ENCODE data around the gene PTK6.

PTK6 gene

GRCh38 chr20:63518946-63519667 lies 18.1 kb downstream of the PTK6 start:
- peak overlapping the region; percentile 90 for H3K9ac ChIP-seq (ENCODE audit: low read depth, low read length, poor library complexity)
- H3K14ac ChIP-seq (ENCODE audit: low read length): peak overlapping the region; percentile 90
- peaks cover 19 to 50% of the 10 kb centered on the region in 2 donors for H3K36me3 ChIP-seq (replicated peaks in 1 of 2; ENCODE audit: control insufficient read depth in 2 of 2, insufficient read depth in 2 of 2, low read length in 2 of 2)
- H3K4me1 ChIP-seq (ENCODE audit: control insufficient read depth in 2 of 2, insufficient read depth in 1 of 2, low read depth in 1 of 2, low read length in 2 of 2): peaks cover 13 to 14% of the 10 kb centered on the region in 2 donors
- DNase-seq (ENCODE audit: low spot score): no peak
- H3K79me1 ChIP-seq (ENCODE audit: low read depth, low read length): peaks cover 22% of the 10 kb centered on the region
- H3K4me2 ChIP-seq (ENCODE audit: insufficient read depth, low read length, poor library complexity, severe bottlenecking): peak overlapping the region; percentile 96
- peak overlapping the region; percentile 91 for H2AFZ ChIP-seq (ENCODE audit: low read length)
- peaks cover 0 to 3% (median 0%) of the 10 kb centered on the region in 3 experiments for H3K27me3 ChIP-seq (ENCODE audit: control insufficient read depth in 3 of 3, insufficient read depth in 3 of 3, low read depth in 1 of 3, low read length in 3 of 3)
- peak overlapping the region; percentile 98 for H3K23ac ChIP-seq (ENCODE audit: low read depth, low read length, poor library complexity)
- peak overlapping the region; percentile 90 for H2BK12ac ChIP-seq (ENCODE audit: low read length)
- no peak overlapping the region for H4K91ac ChIP-seq (ENCODE audit: low read depth, low read length, poor library complexity)
- no CpG with 5 or more reads among the region's 32 CpGs for WGBS, 2 donors (ENCODE audit: extremely low coverage in 2 of 2, insufficient read length in 2 of 2, insufficient replicate concordance in 1 of 2)
- H4K8ac ChIP-seq (ENCODE audit: low read depth, low read length): no peak overlapping the region
- H3K4ac ChIP-seq (ENCODE audit: low read length): peak overlapping the region; percentile 93
- peaks cover 12 to 20% of the 10 kb centered on the region in 2 donors for H3K9me3 ChIP-seq (replicated peaks in 1 of 2; ENCODE audit: control insufficient read depth in 2 of 2, insufficient read depth in 1 of 2, low read depth in 1 of 2, low read length in 2 of 2)
- no peak overlapping the region for H3K27ac ChIP-seq (replicated peaks; ENCODE audit: low read length)
- peak overlapping the region; percentile 86 to 99 for H3K4me3 ChIP-seq (ENCODE audit: low read length in 2 of 2)
- peak overlapping the region; percentile 81 for H2BK120ac ChIP-seq (ENCODE audit: low read depth, low read length)
- peak overlapping the region; percentile 97 for H2BK15ac ChIP-seq (ENCODE audit: low read length)
- peak overlapping the region; percentile 99 for H2AK5ac ChIP-seq (ENCODE audit: low read depth, low read length)
- peak overlapping the region; percentile 84 for H2BK5ac ChIP-seq (ENCODE audit: low read length)
- peak overlapping the region; percentile 97 for H3K18ac ChIP-seq (ENCODE audit: low read length)

- no peak overlapping the region for H3K27ac ChIP-seq (replicated peaks; ENCODE audit: low read length)
Observed at GRCh38 chr20:63518351-63518861, 18.8 kb downstream of the PTK6 start.

GRCh38 chr20:63517376-63518309 lies 19.5 kb downstream of the PTK6 start:
- Histone ChIP-seq H2AFZ (ENCODE audit: low read length) (no peak overlapping the region), H3K14ac (ENCODE audit: low read length) (peak overlapping the region; percentile 47), H3K23ac (ENCODE audit: low read depth, low read length, poor library complexity) (peak overlapping the region; percentile 96), H3K18ac (ENCODE audit: low read length) (peak overlapping the region; percentile 57), H3K9me3 (replicated peaks in 1 of 2; ENCODE audit: control insufficient read depth in 2 of 2, insufficient read depth in 1 of 2, low read depth in 1 of 2, low read length in 2 of 2) (peaks cover 2 to 7% of the 10 kb centered on the region in 2 donors), H2BK5ac (ENCODE audit: low read length) (no peak overlapping the region), H2BK15ac (ENCODE audit: low read length) (peak overlapping the region; percentile 81), H2BK12ac (ENCODE audit: low read length) (no peak overlapping the region), H3K27me3 (ENCODE audit: control insufficient read depth in 3 of 3, insufficient read depth in 3 of 3, low read depth in 1 of 3, low read length in 3 of 3) (peaks cover 0 to 4% (median 0%) of the 10 kb centered on the region in 3 experiments), H4K8ac (ENCODE audit: low read depth, low read length) (no peak overlapping the region), H3K4me1 (ENCODE audit: control insufficient read depth in 2 of 2, insufficient read depth in 1 of 2, low read depth in 1 of 2, low read length in 2 of 2) (peaks cover 12 to 13% of the 10 kb centered on the region in 2 donors), H3K4me2 (ENCODE audit: insufficient read depth, low read length, poor library complexity, severe bottlenecking) (no peak overlapping the region), H3K4ac (ENCODE audit: low read length) (peak overlapping the region; percentile 84), H3K4me3 (ENCODE audit: low read length in 2 of 2) (no peak overlapping the region), H2BK120ac (ENCODE audit: low read depth, low read length) (no peak overlapping the region), H3K79me1 (ENCODE audit: low read depth, low read length) (peaks cover 21% of the 10 kb centered on the region), H3K27ac (replicated peaks; ENCODE audit: low read length) (no peak overlapping the region), H2AK5ac (ENCODE audit: low read depth, low read length) (peak overlapping the region; percentile 99), H4K91ac (ENCODE audit: low read depth, low read length, poor library complexity) (no peak overlapping the region), H3K36me3 (replicated peaks in 1 of 2; ENCODE audit: control insufficient read depth in 2 of 2, insufficient read depth in 2 of 2, low read length in 2 of 2) (peaks cover 7 to 36% of the 10 kb centered on the region in 2 donors), H3K9ac (ENCODE audit: low read depth, low read length, poor library complexity) (no peak overlapping the region)
- WGBS, 2 donors (ENCODE audit: extremely low coverage in 2 of 2, insufficient read length in 2 of 2, insufficient replicate concordance in 1 of 2): no CpG with 5 or more reads among the region's 32 CpGs
- no peak for DNase-seq (ENCODE audit: low spot score)

More at GRCh38 chr20:63518351-63518861, 18.8 kb downstream of the PTK6 start:
- Histone ChIP-seq H3K4me3 (ENCODE audit: low read length in 2 of 2) (no peak overlapping the region), H3K36me3 (replicated peaks in 1 of 2; ENCODE audit: control insufficient read depth in 2 of 2, insufficient read depth in 2 of 2, low read length in 2 of 2) (peaks cover 14 to 44% of the 10 kb centered on the region in 2 donors), H2BK120ac (ENCODE audit: low read depth, low read length) (no peak overlapping the region), H3K9me3 (replicated peaks in 1 of 2; ENCODE audit: control insufficient read depth in 2 of 2, insufficient read depth in 1 of 2, low read depth in 1 of 2, low read length in 2 of 2) (peaks cover 8 to 15% of the 10 kb centered on the region in 2 donors), H4K91ac (ENCODE audit: low read depth, low read length, poor library complexity) (no peak overlapping the region), H3K27me3 (ENCODE audit: control insufficient read depth in 3 of 3, insufficient read depth in 3 of 3, low read depth in 1 of 3, low read length in 3 of 3) (peaks cover 0 to 3% (median 0%) of the 10 kb centered on the region in 3 experiments), H3K4ac (ENCODE audit: low read length) (no peak overlapping the region), H2AFZ (ENCODE audit: low read length) (no peak overlapping the region), H3K14ac (ENCODE audit: low read length) (peak overlapping the region; percentile 47), H3K23ac (ENCODE audit: low read depth, low read length, poor library complexity) (peak overlapping the region; percentile 96), H2BK5ac (ENCODE audit: low read length) (peak overlapping the region; percentile 84), H2AK5ac (ENCODE audit: low read depth, low read length) (peak overlapping the region; percentile 99), H2BK15ac (ENCODE audit: low read length) (no peak overlapping the region), H4K8ac (ENCODE audit: low read depth, low read length) (peak overlapping the region; percentile 72), H3K9ac (ENCODE audit: low read depth, low read length, poor library complexity) (peak overlapping the region; percentile 12), H3K79me1 (ENCODE audit: low read depth, low read length) (peaks cover 22% of the 10 kb centered on the region), H3K18ac (ENCODE audit: low read length) (peak overlapping the region; percentile 19), H2BK12ac (ENCODE audit: low read length) (no peak overlapping the region), H3K4me1 (ENCODE audit: control insufficient read depth in 2 of 2, insufficient read depth in 1 of 2, low read depth in 1 of 2, low read length in 2 of 2) (peaks cover 13 to 14% of the 10 kb centered on the region in 2 donors), H3K4me2 (ENCODE audit: insufficient read depth, low read length, poor library complexity, severe bottlenecking) (no peak overlapping the region)
- no CpG with 5 or more reads among the region's 20 CpGs for WGBS, 2 donors (ENCODE audit: extremely low coverage in 2 of 2, insufficient read length in 2 of 2, insufficient replicate concordance in 1 of 2)
- DNase-seq (ENCODE audit: low spot score): no peak

Data from neuronal stem cell (in vitro differentiated cells).